GM21723 (cell line): ENCODE results near the gene WDFY2.

Source experiments
- ATAC-seq: cut with Tn5 transposase; IDR thresholded peaks from one replicate; pipeline ENCODE4 v1.9.1; 2021; ENCODE audit warnings: mild to moderate bottlenecking, moderate library complexity; ENCODE audit not compliant: unreplicated experiment

Gene WDFY2

DNA sequence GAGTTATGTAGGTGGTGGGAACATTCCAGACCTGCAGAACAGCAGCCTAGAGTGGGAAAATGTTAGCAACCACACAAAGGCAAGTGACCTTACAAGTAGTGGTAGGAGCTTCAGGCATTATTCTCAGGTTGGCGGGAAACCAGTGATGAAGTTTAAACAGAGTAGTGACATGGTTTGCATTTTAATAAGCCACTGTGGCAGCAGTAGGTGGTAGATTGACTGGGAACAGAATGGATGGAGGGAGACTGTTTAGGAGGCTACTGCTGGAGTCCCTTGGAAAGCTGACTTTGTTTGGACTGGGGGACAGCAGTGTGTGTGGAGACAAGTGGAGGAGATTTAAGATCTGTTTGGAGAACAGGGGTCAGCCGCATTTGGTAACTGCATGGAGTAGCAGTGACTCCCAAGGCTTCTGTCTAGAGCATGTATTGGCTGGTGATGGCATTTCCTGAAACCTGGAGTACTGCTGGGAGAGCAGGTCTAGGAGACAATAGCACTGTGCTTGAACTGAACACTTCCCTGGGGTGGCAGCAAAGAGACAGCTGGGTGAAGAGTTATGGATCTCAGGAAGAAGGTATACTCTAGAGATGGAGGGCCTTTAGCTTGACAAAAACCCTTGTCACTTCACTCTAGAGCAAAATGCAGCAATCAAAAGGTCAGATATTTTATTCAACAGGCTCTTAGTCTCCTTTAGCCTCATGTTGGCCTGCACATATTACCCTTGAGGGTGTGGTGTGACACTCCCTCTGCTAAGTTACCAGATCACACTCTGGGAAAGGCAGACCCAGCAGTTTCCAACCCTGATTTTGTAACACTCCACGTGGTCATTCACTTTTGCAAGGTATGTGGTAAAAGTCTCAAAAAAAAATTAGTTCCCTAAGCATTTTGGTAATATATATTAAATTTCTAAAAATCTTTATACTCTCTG is 149.4 kb downstream of the WDFY2 start:
- ATAC-seq, result no peak

DNA sequence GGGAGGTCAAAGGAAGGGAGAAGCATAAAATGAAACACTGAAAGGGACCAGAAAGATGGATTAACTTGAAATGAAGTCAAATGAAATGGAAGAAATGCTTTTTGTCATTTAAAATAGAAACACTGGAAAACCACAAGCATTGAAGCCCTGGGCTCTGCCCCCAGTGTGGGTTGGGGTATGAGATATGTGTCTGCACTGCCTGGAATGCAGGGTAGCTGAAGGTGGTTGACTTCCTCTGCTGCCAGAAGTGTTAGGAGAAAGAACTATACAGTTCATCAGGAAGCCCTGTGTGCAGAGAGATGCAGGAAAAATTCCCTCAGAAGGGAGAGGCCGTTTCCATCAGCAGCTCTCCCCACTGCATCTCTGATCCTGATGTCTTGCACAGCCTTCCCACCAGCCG is 150.5 kb downstream of the WDFY2 start:
- no peak for ATAC-seq

DNA sequence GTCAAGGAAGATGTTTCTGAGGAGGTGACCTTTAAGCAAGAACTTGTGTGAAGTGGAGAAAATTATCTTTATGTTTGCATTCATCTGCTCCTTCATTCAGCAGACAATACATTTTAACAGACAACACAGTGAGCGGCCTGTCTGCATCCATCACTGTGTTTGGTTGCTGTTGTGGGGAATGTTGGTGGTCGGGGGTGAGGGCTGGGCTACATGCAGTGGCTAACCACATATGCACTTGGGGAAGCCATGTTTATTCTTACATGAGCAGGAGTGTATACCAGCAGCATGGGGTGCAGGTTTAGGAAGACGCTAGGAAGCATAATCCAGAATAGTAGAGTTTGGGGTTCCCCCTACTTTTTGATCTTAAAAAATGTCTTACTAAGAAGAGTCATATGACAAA is 153.3 kb downstream of the WDFY2 start:
- no peak for ATAC-seq

GRCh38 chr13:51738226-51738905 is 154.1 kb downstream of the WDFY2 start:
- ATAC-seq, result no peak

DNA sequence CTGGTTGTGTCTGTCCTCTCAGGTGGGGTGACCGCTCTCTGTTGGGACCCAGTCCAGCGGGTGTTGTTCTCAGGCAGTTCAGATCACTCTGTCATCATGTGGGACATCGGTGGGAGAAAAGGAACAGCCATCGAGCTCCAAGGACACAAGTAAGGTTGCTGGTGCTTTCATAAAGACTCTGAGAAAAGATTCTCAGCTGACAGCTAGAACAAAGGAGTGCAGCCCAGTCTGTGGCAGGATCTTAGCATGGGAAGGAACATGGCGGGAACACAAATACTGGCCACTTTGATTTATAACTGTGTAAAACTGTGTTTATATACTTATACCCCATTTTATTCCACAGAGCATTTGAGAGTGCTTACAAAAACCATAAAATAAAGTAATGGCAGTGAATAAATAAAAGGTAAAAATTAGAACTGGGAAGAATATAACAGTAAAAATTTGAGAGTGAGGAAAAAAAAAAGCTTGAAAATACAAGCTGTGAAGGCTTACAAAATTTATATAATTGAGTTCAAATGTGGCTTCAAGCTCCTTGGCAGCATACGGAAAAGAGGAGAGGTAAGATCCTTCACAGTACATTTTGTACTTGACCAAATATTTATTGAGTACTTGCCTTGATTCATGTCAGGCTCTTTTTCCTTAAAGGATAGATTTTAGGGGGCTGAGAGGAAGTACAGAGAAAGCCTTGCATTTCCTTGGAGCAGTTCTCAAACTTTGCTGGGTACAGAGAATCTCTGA is 154.9 kb downstream of the WDFY2 start:
- no peak for ATAC-seq

- no peak for ATAC-seq
These were observed 156.4 kb downstream of the WDFY2 start for GRCh38 chr13:51740698-51741097.

DNA sequence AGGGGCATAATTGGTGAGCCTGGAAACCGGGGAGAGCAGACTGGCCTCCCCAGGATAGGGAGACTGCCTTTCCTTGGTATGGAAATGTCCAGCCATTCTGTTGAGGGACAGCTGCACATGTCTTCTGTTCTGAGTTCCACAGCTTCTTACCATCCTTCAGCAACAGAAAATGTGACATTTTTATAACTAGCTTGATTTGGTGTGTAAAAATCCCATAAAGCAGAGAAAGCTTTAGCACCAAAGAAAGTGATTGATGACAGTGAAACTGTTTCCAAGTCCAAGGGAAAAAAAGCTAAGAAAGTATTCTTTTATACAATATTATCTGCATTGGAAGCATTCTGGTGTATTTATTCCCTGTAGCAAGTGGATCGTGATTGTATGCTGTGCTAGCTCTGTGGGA is 157.8 kb downstream of the WDFY2 start:
- ATAC-seq, result no peak

DNA sequence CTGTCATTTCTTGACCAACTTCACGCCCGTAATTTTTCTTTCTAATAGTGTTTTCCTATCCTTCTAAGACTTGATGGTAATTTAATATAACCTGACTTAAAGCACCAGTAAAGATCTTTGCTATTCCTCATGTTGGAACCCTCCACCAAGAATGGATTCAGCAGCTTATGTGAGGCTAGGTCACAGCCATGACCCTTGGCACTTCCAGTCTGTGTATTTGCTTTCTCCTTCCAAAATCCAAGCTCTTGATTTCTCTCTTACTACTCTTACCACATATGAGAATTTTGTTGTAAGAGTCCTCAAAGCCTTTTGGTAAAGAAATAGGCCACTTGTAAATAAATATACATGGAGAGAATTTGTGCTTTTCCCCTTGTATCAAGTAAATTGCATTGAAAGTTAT is 158.3 kb downstream of the WDFY2 start:
- no peak for ATAC-seq

- no peak for ATAC-seq
These were observed 161.0 kb downstream of the WDFY2 start for GRCh38 chr13:51745243-51745642.

DNA sequence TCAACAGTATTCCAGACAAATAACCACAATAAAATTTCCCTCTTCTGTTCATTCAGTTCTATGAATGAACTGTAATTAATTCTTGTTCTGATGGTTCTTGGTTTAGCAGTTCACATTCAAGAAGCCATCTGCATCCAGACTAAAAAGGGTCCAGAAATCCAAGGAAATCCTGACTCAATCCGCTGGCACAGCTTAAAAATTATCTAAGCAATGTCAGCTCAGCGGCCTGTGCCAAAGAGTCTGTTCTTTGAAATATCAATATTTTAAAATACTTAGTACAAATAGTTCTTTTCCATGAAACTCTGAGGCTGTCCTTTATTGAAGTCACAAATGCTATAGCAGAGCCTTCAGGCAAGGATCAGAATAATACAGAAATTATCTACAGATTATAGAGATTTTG is 162.5 kb downstream of the WDFY2 start:
- ATAC-seq, result no peak

DNA sequence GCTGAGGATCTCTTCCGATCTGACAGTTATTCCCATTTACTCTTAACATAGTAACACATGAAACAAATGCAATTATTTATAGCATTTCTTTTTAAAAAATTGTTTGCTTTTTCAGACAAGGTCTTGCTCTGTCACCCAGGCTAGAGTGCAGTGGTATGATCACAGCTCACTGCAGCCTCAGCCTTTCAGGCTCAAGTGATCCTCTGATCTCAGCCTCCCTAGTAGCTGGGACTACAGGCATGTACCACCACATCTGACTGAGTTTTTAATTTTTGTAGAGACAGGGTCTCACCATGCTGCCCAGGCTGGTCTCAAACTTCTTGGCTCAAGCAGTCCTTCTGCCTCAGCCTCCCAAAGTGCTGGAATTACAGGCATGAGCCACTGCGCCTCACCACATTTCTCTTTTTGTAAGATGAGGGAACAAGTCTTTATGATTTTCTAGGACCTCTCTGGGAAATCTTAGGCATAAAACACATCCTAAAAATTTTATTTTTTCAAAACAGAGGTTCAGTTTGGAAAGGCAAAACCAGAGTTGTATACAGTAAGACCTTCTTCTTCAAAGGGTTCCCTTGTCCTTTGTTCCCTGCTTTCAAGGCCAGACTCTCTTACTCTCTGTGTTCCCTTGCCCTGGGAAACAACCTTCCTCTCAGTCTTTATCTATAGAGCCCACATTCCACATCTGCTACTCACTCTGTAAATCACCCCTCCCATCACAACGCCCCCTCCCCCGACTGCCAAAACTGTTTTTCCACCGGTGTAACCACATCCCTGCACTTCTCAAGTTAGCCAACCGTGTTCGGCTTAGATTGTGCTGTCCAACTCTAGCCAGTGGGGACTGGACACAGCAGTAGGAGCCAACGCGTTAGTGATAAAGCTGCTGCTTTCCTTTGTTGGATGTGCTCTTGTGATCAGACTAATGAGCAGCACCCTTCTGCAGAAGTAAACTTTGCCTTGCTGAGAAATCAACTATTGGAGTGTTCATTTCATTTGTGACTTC is 163.5 kb downstream of the WDFY2 start:
- no peak for ATAC-seq

DNA sequence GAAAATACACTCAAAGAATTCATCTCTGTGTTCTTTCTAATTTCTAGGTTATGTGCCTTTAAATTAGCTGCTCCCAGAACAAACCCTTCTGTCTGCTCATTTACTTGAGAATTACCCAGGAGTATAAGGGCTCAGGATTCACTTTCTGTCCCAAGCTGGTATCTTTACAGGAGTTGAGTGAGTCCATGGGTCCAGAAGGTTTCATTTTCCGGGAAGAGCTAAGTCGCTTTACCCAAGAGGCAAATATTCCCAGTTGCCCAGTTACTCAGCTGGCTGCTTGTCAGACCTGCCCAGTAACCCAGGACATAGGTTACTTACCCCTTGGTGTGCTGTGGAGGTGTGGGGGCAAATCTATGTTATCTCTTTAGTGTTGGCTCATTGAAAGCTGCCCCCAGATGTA is 172.4 kb downstream of the WDFY2 start:
- ATAC-seq, result no peak

GRCh38 chr13:51758691-51759090 is 174.4 kb downstream of the WDFY2 start:
- ATAC-seq, result no peak

DNA sequence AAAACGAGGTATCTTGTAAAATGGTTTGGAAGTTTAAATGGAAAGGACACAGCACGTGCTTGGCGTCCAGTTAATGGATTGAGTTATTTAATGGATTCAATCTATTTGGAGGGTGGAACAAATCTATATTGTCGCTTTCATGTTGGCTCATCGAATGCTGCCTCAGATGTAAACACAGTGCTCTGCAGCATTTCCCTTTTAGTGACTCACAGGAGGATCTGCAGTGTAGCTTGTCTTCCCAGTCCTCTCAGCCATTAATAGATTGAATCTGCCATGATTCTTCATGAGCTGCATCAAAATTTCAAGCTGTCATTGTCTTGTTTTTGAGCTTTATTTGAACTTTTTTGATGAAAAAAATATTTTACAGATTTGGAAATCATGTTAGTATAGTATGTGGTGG is 175.0 kb downstream of the WDFY2 start:
- ATAC-seq, result no peak

DNA sequence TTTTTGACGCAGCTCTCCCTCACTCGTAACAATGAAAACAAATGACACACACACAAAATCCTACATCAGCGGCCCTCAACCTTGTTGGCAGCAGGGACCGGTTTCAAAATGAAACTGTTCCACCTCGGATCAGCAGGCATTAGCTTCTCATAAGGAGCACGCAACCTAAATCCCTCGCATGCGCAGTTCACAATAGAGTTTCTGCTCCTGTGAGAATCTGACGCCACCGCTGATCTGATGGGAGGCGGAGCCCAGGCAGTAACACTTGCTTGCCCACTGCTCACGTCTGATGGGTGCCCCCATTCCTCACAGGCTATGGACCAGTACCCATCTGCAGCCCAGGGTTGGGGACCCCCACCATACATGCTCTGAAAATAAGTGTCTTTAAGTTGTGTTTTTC is 176.3 kb downstream of the WDFY2 start:
- no peak for ATAC-seq

DNA sequence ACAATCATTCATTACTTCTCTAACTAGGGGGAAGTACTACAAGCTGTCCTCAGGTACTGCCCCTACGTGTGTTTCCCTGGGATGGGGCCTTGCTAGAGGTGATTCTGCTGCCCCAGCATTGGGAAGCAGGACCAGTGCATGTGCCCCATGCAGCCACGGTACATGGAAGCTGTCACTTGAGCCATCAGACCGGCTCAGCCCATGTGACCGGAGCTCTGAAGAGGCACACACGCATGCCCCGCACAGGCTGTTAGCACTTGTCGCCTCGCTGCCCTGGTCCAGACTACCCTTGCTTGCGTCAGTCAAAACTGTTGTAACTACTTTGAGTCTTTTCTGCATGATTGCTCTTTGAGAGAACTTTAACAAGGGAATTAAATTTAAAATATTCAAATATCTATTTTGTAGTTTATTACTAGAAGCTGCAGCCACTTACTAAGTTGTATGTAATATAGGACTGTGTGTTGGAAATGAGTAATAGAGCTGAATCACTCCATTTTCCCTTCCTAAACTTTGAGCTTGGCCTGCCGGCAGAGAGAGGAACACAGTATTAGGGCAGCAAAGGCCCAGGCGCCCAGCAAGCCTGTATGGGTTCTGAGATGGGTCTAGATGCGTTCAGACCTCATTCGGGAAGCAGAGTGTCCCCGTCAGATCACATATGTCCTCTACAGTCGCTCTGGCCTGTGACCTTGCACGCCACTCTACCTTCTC is 177.5 kb downstream of the WDFY2 start:
- no peak for ATAC-seq

DNA sequence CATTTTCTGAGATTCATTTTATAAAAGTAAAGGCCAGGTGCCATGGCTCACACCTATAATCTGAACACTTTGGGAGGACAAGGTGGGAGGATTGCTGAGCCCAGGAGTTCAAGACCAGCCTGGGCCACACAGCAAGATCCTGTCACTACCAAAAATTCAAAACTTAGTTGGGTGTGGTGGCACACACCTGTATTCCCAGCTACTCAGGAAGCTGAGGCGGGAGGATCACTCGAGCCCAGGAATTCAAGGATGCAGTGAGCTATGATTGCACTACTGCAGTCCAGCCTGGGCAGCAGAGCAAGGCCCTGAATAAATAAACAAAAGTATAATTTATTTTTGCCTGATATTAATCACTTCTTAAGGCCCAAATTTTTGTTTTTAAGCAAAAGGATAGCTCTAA is 179.2 kb downstream of the WDFY2 start:
- ATAC-seq, result no peak

DNA sequence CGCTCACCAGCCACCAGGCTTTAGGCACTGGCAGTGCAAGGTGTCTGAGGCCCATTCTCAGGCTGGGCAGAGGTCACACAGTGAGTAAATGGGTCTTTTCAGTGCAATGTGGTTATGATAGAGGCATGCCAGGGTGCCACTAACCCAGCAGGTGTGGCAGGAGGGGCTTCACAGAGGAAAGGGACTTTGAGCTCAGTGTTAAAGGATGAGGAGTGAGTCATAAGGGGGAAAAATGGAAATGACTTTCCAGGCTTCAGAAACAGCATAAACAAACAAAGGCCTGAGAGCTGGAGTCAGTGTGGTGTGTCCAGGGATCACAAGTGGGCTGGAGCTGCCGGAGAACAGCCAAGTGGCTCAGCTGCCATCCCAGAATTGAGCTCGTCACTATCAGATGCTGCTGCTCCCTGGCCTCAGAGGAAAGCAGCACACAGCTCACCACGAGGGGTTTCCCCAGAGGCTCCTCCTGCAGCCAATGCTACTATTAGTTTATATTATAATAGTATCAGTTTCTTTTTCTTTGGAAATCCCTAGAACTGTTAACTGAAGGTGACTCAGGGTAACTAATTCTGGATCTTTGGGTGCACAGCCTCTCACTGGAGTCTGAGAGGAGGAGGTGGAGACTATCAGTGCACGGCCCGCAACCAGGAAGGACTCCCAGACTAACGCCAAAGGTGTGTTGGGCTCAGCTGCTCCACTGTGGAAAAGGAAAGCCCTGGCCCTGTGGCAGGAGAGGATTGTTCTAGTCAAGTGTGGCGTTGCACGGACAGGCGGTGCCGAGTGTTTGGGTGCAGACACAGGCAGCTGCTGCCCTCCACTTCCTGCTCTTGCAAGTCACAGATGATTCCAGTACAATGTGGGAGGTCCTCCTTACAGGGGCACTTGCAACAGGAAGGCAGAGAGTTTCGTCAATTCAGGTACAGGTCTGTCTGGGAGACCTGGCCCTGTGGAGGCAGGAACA is 180.2 kb downstream of the WDFY2 start:
- ATAC-seq, result peak; percentile 91

DNA sequence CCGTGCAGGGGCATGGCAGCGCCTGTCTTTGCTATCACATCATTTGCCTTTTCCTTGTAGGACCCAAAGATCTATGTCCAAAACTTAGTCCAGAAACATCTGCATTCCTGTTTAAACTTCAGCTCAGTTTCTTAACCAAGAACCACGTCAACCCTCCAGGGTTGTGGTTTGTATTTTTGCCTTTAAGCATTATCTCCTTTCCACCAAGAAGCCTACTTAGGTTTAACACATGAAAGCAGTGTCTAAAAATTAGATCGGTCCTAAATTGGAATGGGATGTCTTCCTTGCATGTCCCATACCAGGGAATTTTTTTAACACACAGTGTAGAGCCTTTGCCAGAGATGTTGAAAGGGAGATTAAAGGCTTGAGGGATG is 180.9 kb downstream of the WDFY2 start:
- ATAC-seq, result no peak
